Pancreas (tissue), 10 donors: Measurements from ENCODE around the gene MESD. TPM values are rescaled to one million over a fixed set of nuclear protein-coding genes. Genes with fewer than 3 reads are reported as not detected.
A peak's percentile ranks its signal among the peaks of the same experiment; 100 is the strongest.

Experiments
- ATAC-seq, 4 donors: fragments of 200-7000 bp; cut with Tn5 transposase; one replicate each; pipeline versions ENCODE4 v1.8.0 to v1.9.1; 2020; ENCODE audit warnings: mild to moderate bottlenecking in 4 of 4, moderate library complexity in 4 of 4
- DNase-seq, 6 donors: peaks; one replicate each; pipeline ENCODE4 v3.0.0-alpha.2; 2020
- FAIRE-seq: peaks from 2 replicates; lab custom pipeline; 2012; peaks lifted over from hg19 to GRCh38; lab: Jason Lieb, UNC
- H3K27ac ChIP-seq, 4 donors: fragments of 200-600 bp; sonication (generic); 1 replicate in 3 of 4; 2 replicates in 1 of 4; pipeline versions ENCODE4 v1.5.0 to v1.8.0; 2020
- H3K27me3 ChIP-seq, 4 donors: fragments of 200-600 bp; one replicate each; pipeline ENCODE4 v1.8.0; 2021
- H3K36me3 ChIP-seq, 3 donors: fragments of 200-600 bp; sonication (generic) in 1 of 3; one replicate each; pipeline versions ENCODE4 v1.5.0 to v1.8.0; 2020 to 2021
- H3K4me1 ChIP-seq, 3 donors: fragments of 200-600 bp; one replicate each; pipeline ENCODE4 v1.8.0; 2021
- H3K4me3 ChIP-seq, 4 donors: fragments of 200-600 bp; sonication (generic) in 2 of 4; one replicate each; pipeline versions ENCODE4 v1.5.0 to v1.8.0; 2020 to 2021
- H3K9me3 ChIP-seq, 4 donors: fragments of 200-600 bp; one replicate each; pipeline ENCODE4 v1.8.0; 2021
- WGBS, 2 donors: extraction: QIAGEN DNeasy Blood & Tissue Kit; methylation state at CpG; one replicate each; pipeline ENCODE4 v1.1.7; 2013; 5-methylcytosine and 5-hydroxymethylcytosine counted together
- intact Hi-C, 3 donors: fragments of 100-400 bp; cut with DNase I; formaldehyde crosslinking; loops; one replicate each; pipeline versions ENCODE4 v1.11.1 to v1.14.2; 2022
- polyA plus RNA-seq, 2 donors: library from polyadenylated mRNA; stranded (reverse); fragments of 200-250 nt; gene quantifications; one replicate each; pipeline ENCODE4 v1.2.3, GENCODE V29; 2013
- total RNA-seq, 6 donors: library from RNA; stranded (reverse); fragmentation: NEBNext Ultra II Directional in 4 of 6; extraction: Animal tissue kit (Norgen Biotek cat#: 25700) in 4 of 6; gene quantifications; one replicate each; pipeline versions ENCODE4 v1.2.1 to v1.2.4, GENCODE V29; 2021 to 2023
- TF ChIP-seq, protein P1 (sequence below), 4 donors: fragments of 200-600 bp; sonication (generic) in 3 of 4; IDR thresholded peaks; one replicate each; pipeline versions ENCODE4 v1.5.0 to v1.8.0; 2021; ENCODE audit warnings: antibody characterized with exemption in 4 of 4
- donor health status: healthy with polysubstance abuse.
- donor health status: DM: no; HTN: no; CAD: no; lungs with moderate emphysema.
- donor health status: DM: no; HTN: no; CAD: no.
- donor health status: control.
- donor health status: control.
- donor health status: Bipolar disorder and iron deficiency.
- donor health status: DM: yes; HTN: yes; CAD: no.
- donor health status: DM: no; HTN: no; CAD: no.
- donor health status: DM: no; HTN: no; CAD: no.
- donor health status: DM: yes; HTN: yes; CAD: no.

Gene MESD
- total and polyA plus RNA-seq, 8 donors, result 10.5 to 18.5 (median 13.1) TPM

GRCh38 chr15:80931721-80932512, 57.7 kb downstream of the MESD start:
- WGBS, 2 donors, result 95 to 96% methylated on average over 20 of the region's 20 CpGs
- Histone ChIP-seq H3K9me3 (no peaks in the 10 kb centered on the region), H3K36me3 (no peaks in the 10 kb centered on the region), H3K27me3 (no peaks in the 10 kb centered on the region), H3K27ac (no peak overlapping the region), H3K4me3 (no peak overlapping the region), H3K4me1 (no peaks in the 10 kb centered on the region)
- TF ChIP-seq, protein P1, sequence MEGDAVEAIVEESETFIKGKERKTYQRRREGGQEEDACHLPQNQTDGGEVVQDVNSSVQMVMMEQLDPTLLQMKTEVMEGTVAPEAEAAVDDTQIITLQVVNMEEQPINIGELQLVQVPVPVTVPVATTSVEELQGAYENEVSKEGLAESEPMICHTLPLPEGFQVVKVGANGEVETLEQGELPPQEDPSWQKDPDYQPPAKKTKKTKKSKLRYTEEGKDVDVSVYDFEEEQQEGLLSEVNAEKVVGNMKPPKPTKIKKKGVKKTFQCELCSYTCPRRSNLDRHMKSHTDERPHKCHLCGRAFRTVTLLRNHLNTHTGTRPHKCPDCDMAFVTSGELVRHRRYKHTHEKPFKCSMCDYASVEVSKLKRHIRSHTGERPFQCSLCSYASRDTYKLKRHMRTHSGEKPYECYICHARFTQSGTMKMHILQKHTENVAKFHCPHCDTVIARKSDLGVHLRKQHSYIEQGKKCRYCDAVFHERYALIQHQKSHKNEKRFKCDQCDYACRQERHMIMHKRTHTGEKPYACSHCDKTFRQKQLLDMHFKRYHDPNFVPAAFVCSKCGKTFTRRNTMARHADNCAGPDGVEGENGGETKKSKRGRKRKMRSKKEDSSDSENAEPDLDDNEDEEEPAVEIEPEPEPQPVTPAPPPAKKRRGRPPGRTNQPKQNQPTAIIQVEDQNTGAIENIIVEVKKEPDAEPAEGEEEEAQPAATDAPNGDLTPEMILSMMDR (IDR thresholded peaks at IDR 0.05), result no peak
- FAIRE-seq, result no peak
- intact Hi-C loops, result no loop called here
- no peak for DNase-seq
- peak in 1 of 4 donors; percentile 24 for ATAC-seq

- no peak for DNase-seq
- 84 to 87% methylated on average over 2 of the region's 2 CpGs for WGBS, 2 donors
Observed at GRCh38 chr15:80931191-80931590, 58.4 kb downstream of the MESD start.

DNA sequence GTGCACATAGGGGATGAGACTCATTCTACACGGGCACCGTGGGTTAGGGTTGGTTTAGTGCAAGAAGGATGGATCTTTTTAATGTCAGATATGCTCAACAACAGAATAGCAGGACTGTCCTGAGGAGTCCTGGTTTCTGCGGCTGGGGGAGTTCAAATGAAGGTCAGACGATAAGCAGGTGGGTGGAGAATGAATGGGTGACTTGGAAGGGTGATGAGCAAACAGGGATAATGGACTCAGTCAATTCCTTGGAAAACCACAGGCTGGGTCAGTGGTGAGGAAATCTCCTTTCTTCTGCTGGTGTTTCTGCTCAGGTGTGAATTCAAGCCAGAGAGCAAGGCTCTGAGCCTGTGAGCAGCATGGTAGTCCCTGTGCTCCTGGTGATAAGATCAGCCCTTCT, 59.9 kb downstream of the MESD start:
- 88 to 96% methylated on average over 4 of the region's 4 CpGs for WGBS, 2 donors
- DNase-seq (no peak), FAIRE-seq (no peak), ATAC-seq (no peak)
- no peaks in the 10 kb centered on the region for H3K27me3 ChIP-seq
- intact Hi-C loops, result no loop called here
- H3K9me3 ChIP-seq, result no peaks in the 10 kb centered on the region
- no peak overlapping the region for H3K27ac ChIP-seq
- TF ChIP-seq, protein P1 (IDR thresholded peaks at IDR 0.05), result no peak
- H3K4me3 ChIP-seq, result no peak overlapping the region
- no peaks in the 10 kb centered on the region for H3K4me1 ChIP-seq
- no peaks in the 10 kb centered on the region for H3K36me3 ChIP-seq

More at GRCh38 chr15:80931191-80931590, 58.4 kb downstream of the MESD start:
- intact Hi-C loops, result no loop called here
- ATAC-seq (no peak), FAIRE-seq (no peak)
- TF ChIP-seq, protein P1 (IDR thresholded peaks at IDR 0.05), result no peak
- Histone ChIP-seq H3K9me3 (no peaks in the 10 kb centered on the region), H3K27ac (no peak overlapping the region), H3K4me1 (no peaks in the 10 kb centered on the region), H3K4me3 (no peak overlapping the region), H3K36me3 (no peaks in the 10 kb centered on the region), H3K27me3 (no peaks in the 10 kb centered on the region)

- Histone ChIP-seq H3K27me3 (no peaks in the 10 kb centered on the region), H3K4me1 (no peaks in the 10 kb centered on the region), H3K36me3 (no peaks in the 10 kb centered on the region), H3K4me3 (no peak overlapping the region), H3K9me3 (no peaks in the 10 kb centered on the region), H3K27ac (no peak overlapping the region)
- WGBS, 2 donors, result 97 to 99% methylated on average over 4 of the region's 4 CpGs
- FAIRE-seq (no peak), ATAC-seq (no peak), DNase-seq (no peak)
- intact Hi-C loops, result no loop called here
- TF ChIP-seq, protein P1 (IDR thresholded peaks at IDR 0.05), result no peak
Observed at GRCh38 chr15:80929225-80929624, 60.4 kb downstream of the MESD start.

GRCh38 chr15:80926126-80926525, 63.5 kb downstream of the MESD start:
- H3K27me3 ChIP-seq, result no peaks in the 10 kb centered on the region
- WGBS, 2 donors, result 76 to 95% methylated on average over 3 of the region's 3 CpGs
- no peak overlapping the region for H3K27ac ChIP-seq
- DNase-seq (no peak), ATAC-seq (no peak), FAIRE-seq (no peak)
- no peak overlapping the region for H3K4me3 ChIP-seq
- no peaks in the 10 kb centered on the region for H3K4me1 ChIP-seq
- intact Hi-C loops, result no loop called here
- no peaks in the 10 kb centered on the region for H3K36me3 ChIP-seq
- H3K9me3 ChIP-seq, result no peaks in the 10 kb centered on the region
- TF ChIP-seq, protein P1 (IDR thresholded peaks at IDR 0.05), result no peak
